HCT116 (cell line): ENCODE data around the gene CDH13. TPM values are rescaled to one million over a fixed set of nuclear protein-coding genes. Genes with fewer than 3 reads are reported as not detected.

ENCODE experiments used
- ATAC-seq: fragments of 200-7000 bp; cut with Tn5 transposase; 2 replicates; pipeline ENCODE4 v1.9.1; 2020; ENCODE audit warnings: mild to moderate bottlenecking, moderate library complexity
- BruUV-seq: library from RNA; stranded (reverse); fragments of 400-500 nt; replicated peaks from 2 replicates; lab custom pipeline; 2021; lab: Mats Ljungman, UMichigan
- CTCF ChIA-PET: fragments of 300-600 bp; sonication (Branson Sonifier 250); formaldehyde crosslinking; loops from one replicate; lab custom pipeline; 2021; ENCODE audit warnings: antibody characterized with exemption; lab: Charles Lee
- POLR2A ChIA-PET: fragments of 300-600, 350-600 bp; sonication (Branson Sonifier 250); formaldehyde crosslinking; loops from one replicate; lab custom pipeline; 2021; ENCODE audit warnings: antibody characterized with exemption; lab: Charles Lee
- RAD21 ChIA-PET, 2 experiments: fragments of 300-600 bp; sonication (Branson Sonifier 250); formaldehyde crosslinking; loops; one replicate each; lab custom pipeline; 2023; ENCODE audit warnings: low total read pairs in 2 of 2; ENCODE audit not compliant: uncharacterized antibody in 2 of 2, unreplicated experiment in 2 of 2, low non-redundant PET in 1 of 2; lab: Charles Lee
- DNase-seq: peaks from one replicate; pipeline ENCODE4 v3.0.0-alpha.2; 2010; ENCODE audit warnings: low read depth, low spot score
- H2AFZ ChIP-seq: fragments of 200-600 bp; shearing (Covaris generic), sonication (generic); 2 replicates; pipeline ENCODE4 v1.6.1; 2017; ENCODE audit warnings: low read depth, mixed run types, mixed read lengths, antibody characterized with exemption, low read length; ENCODE audit not compliant: poor library complexity, severe bottlenecking
- H3K27ac ChIP-seq: 2 replicates; pipeline ENCODE4 v1.5.1; 2012; ENCODE audit warnings: low read depth, low read length
- H3K27me3 ChIP-seq: fragments of 200-600 bp; sonication (generic); 2 replicates; pipeline ENCODE4 v1.6.1; 2016; ENCODE audit warnings: mixed run types, low read length, mixed read lengths; ENCODE audit not compliant: insufficient read depth
- H3K36me3 ChIP-seq, 2 experiments: fragments of 200-500 bp in 1 of 2; fragments of 200-600 bp in 1 of 2; sonication (Bioruptor generic) in 1 of 2; sonication (generic) in 1 of 2; 2 replicates each; pipeline versions ENCODE4 v1.5.1 to v1.6.1; 2014 to 2016; ENCODE audit warnings: low read length in 2 of 2, inconsistent platforms in 1 of 2, mixed read lengths in 1 of 2, mixed run types in 1 of 2; ENCODE audit not compliant: insufficient read depth in 2 of 2, control insufficient read depth in 1 of 2
- H3K4me1 ChIP-seq, 2 experiments: fragments of 200-600 bp in 1 of 2; sonication (generic) in 1 of 2; 2 replicates each; pipeline versions ENCODE4 v1.5.1 to v1.6.1; 2012 to 2017; ENCODE audit warnings: low read length in 2 of 2, inconsistent platforms in 1 of 2, mild to moderate bottlenecking in 1 of 2, mixed read lengths in 1 of 2, mixed run types in 1 of 2, moderate library complexity in 1 of 2; ENCODE audit not compliant: insufficient read depth in 2 of 2, control insufficient read depth in 1 of 2
- H3K4me2 ChIP-seq: fragments of 200-600 bp; sonication (generic); 2 replicates; pipeline ENCODE4 v1.6.1; 2017; ENCODE audit warnings: mixed run types, low read length, mixed read lengths
- H3K4me3 ChIP-seq, 2 experiments: fragments of 200-600 bp in 1 of 2; sonication (generic) in 1 of 2; replicated peaks in 1 of 2; 2 replicates each; pipeline ENCODE4 v1.5.1; 2011 to 2016; ENCODE audit warnings: low read length in 2 of 2, control low read depth in 1 of 2, low read depth in 1 of 2, mild to moderate bottlenecking in 1 of 2, mixed read lengths in 1 of 2, mixed run types in 1 of 2
- H3K79me2 ChIP-seq: fragments of 200-600 bp; sonication (generic); 2 replicates; pipeline ENCODE4 v1.6.1; 2017; ENCODE audit warnings: mild to moderate bottlenecking, mixed run types, low read length, moderate library complexity, mixed read lengths; ENCODE audit not compliant: insufficient read depth
- H3K9ac ChIP-seq: fragments of 200-600 bp; sonication (generic); 2 replicates; pipeline ENCODE4 v1.6.1; 2016; ENCODE audit warnings: low read length, mixed read lengths
- H3K9me2 ChIP-seq: fragments of 200-600 bp; sonication (generic), shearing (Covaris generic); 2 replicates; pipeline ENCODE4 v1.6.1; 2017; ENCODE audit warnings: mixed run types, mild to moderate bottlenecking, moderate library complexity; ENCODE audit not compliant: insufficient read depth
- H3K9me3 ChIP-seq, 2 experiments: fragments of 200-500 bp in 1 of 2; fragments of 200-600 bp in 1 of 2; sonication (Bioruptor generic) in 1 of 2; sonication (generic) in 1 of 2; 2 replicates each; pipeline ENCODE4 v1.6.1; 2014 to 2017; ENCODE audit warnings: low read length in 2 of 2, mixed read lengths in 2 of 2, inconsistent platforms in 1 of 2, low read depth in 1 of 2, mild to moderate bottlenecking in 1 of 2, mixed run types in 1 of 2, moderate library complexity in 1 of 2; ENCODE audit not compliant: control insufficient read depth in 1 of 2, insufficient read depth in 1 of 2
- H4K20me1 ChIP-seq: fragments of 200-600 bp; sonication (generic), shearing (Covaris generic); 2 replicates; pipeline ENCODE4 v1.6.1; 2017; ENCODE audit warnings: mixed run types, mild to moderate bottlenecking, moderate library complexity; ENCODE audit not compliant: insufficient read depth
- CBX3 ChIP-seq: IDR thresholded peaks from 2 replicates; pipeline ENCODE4 v1.6.1; 2012; ENCODE audit warnings: low read depth
- CEBPB ChIP-seq: IDR thresholded peaks from 2 replicates; pipeline ENCODE4 v1.6.1; 2012; ENCODE audit warnings: low read depth
- ELF1 ChIP-seq: IDR thresholded peaks from 2 replicates; pipeline ENCODE4 v1.6.1; 2012; ENCODE audit warnings: low read depth, borderline replicate concordance
- EZH2 ChIP-seq: fragments of 200-600 bp; sonication (generic); IDR thresholded peaks from 2 replicates; pipeline ENCODE4 v1.6.1; 2017; ENCODE audit warnings: antibody characterized with exemption, mixed run types
- FOSL1 ChIP-seq: IDR thresholded peaks from 2 replicates; pipeline ENCODE4 v1.6.1; 2012; ENCODE audit warnings: low read depth
- JUND ChIP-seq: IDR thresholded peaks from 2 replicates; pipeline ENCODE4 v1.6.1; 2012
- POLR2AphosphoS5 ChIP-seq: IDR thresholded peaks from 2 replicates; pipeline ENCODE4 v1.6.1; 2011; ENCODE audit warnings: mild to moderate bottlenecking, low read depth, low read length, moderate library complexity
- RAD21 ChIP-seq: IDR thresholded peaks from 2 replicates; pipeline ENCODE4 v1.6.1; 2012; ENCODE audit warnings: low read depth, mild to moderate bottlenecking
- SIN3A ChIP-seq: IDR thresholded peaks from 2 replicates; pipeline ENCODE4 v1.6.1; 2012; ENCODE audit warnings: low read depth
- SP1 ChIP-seq: IDR thresholded peaks from 2 replicates; pipeline ENCODE4 v1.6.1; 2012; ENCODE audit warnings: low read depth
- SRF ChIP-seq: IDR thresholded peaks from 2 replicates; pipeline ENCODE4 v1.6.1; 2012; ENCODE audit warnings: low read depth
- YY1 ChIP-seq: IDR thresholded peaks from 2 replicates; pipeline ENCODE4 v1.6.1; 2011; ENCODE audit warnings: low read length, low read depth, moderate library complexity, mild to moderate bottlenecking; ENCODE audit not compliant: insufficient replicate concordance; ENCODE audit errors: extremely low read depth
- ZNF274 ChIP-seq: fragments of 200-500 bp; sonication (Bioruptor generic); IDR thresholded peaks from 2 replicates; pipeline ENCODE4 v1.6.1; 2014; ENCODE audit warnings: mild to moderate bottlenecking, low read depth, low read length, inconsistent platforms
- intact Hi-C: fragments of 100-400 bp; cut with micrococcal nuclease; formaldehyde crosslinking; loops from 2 replicates; pipeline ENCODE4 v1.10.0; 2022
- total RNA-seq: library from RNA; stranded (reverse); gene quantifications from one replicate; pipeline ENCODE4 v1.2.1, GENCODE V29; 2021; ENCODE audit not compliant: unreplicated experiment

Gene CDH13
- total RNA-seq, 1 experiment from 2014 or later, result not detected

DNA sequence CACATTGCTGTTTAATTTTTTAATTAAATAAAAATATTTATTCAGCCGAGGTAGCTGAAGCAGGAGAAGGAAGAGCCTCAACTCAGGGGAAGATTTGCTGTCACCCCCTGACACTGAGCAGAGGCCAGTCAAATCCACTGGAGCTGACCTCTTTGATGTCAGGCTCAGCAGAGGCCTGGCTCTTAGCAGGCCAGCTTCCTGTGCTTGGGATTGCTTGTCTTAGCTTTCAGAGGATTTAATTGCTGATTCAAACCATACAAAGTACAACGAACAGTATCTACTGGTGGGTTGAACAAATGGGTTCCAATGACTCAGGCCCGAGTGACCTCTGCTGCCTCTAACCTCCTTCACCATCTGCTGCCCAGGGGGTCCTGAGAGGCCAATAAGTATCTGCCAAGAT, 764.0 kb downstream of the CDH13 start:
- TF ChIP-seq FOSL1 (no peak), SIN3A (no peak)
- POLR2A ChIA-PET, result no interaction called here
- H3K27ac ChIP-seq, result no peak overlapping the region
- H3K4me2 ChIP-seq, result no peak overlapping the region
- no peaks in the 10 kb centered on the region for H3K4me1 ChIP-seq
- no peak overlapping the region for H2AFZ ChIP-seq
- no peak overlapping the region for H3K4me3 ChIP-seq
- no TSS peak for BruUV-seq
- H3K9ac ChIP-seq, result no peak overlapping the region
- ATAC-seq (no peak), DNase-seq (no peak)
- H3K9me3 ChIP-seq, result no peaks in the 10 kb centered on the region; a peak in 1 of 4 replicates
- no peaks in the 10 kb centered on the region for H3K9me2 ChIP-seq
- no peaks in the 10 kb centered on the region for H3K79me2 ChIP-seq
- no peaks in the 10 kb centered on the region for H3K36me3 ChIP-seq
- RAD21 ChIA-PET, result no interaction called here
- CTCF ChIA-PET, result no interaction called here
- intact Hi-C loops, result no loop called here
- no peaks in the 10 kb centered on the region for H4K20me1 ChIP-seq
- H3K27me3 ChIP-seq, result no peaks in the 10 kb centered on the region

DNA sequence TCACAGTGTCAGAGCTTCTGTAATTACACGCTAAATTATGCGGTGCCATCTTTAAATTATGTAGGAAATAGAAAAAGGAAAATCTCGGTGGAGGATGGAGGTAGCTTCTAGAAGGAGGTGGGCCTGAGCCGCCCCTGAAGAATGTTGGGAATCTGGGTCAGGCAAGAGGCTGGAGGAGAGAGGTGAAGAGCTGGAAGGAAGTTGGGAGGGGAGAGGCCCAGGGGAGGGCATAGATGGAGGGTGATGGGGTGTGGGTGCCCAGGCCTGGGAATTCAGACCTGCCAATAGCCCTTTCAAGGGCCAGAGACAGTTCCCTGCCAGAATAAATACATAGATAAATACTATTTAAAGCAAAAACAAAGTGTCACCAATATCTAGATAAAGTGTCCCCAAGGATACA, 766.0 kb downstream of the CDH13 start:
- no peak overlapping the region for H3K4me2 ChIP-seq
- H3K4me3 ChIP-seq, result no peak overlapping the region
- H3K4me1 ChIP-seq, result no peaks in the 10 kb centered on the region
- TF ChIP-seq CEBPB (no peak), RAD21 (no peak), JUND (no peak), SIN3A (no peak), POLR2AphosphoS5 (no peak), YY1 (no peak), SRF (no peak), EZH2 (no peak), SP1 (no peak), ZNF274 (no peak), CBX3 (no peak), ELF1 (no peak), FOSL1 (no peak)
- no peaks in the 10 kb centered on the region for H3K79me2 ChIP-seq
- no peaks in the 10 kb centered on the region for H3K36me3 ChIP-seq
- H3K27me3 ChIP-seq, result no peaks in the 10 kb centered on the region
- H3K9me3 ChIP-seq, result no peaks in the 10 kb centered on the region; a peak in 1 of 4 replicates
- H4K20me1 ChIP-seq, result no peaks in the 10 kb centered on the region
- DNase-seq (no peak), ATAC-seq (no peak)
- intact Hi-C loops, result no loop called here
- no TSS peak for BruUV-seq
- ChIA-PET RAD21 (no interaction called here), CTCF (no interaction called here), POLR2A (no interaction called here)
- H3K9me2 ChIP-seq, result no peaks in the 10 kb centered on the region
- H2AFZ ChIP-seq, result no peak overlapping the region
- no peak overlapping the region for H3K9ac ChIP-seq
- H3K27ac ChIP-seq, result no peak overlapping the region
